Peyer's patch (tissue), 4 donors: ENCODE measurements around the gene PDLIM1.

Source experiments
- CTCF ChIP-seq, 6 experiments: fragments of 450-650 bp in 4 of 6; fragments of 200-600 bp in 2 of 6; sonication (generic) in 1 of 6; IDR thresholded peaks; one replicate each; pipeline ENCODE4 v1.5.1; 2017 to 2019; ENCODE audit warnings: antibody characterized with exemption in 6 of 6, mild to moderate bottlenecking in 3 of 6, moderate library complexity in 1 of 6
- POLR2A ChIP-seq, 2 donors: fragments of 450-650 bp; IDR thresholded peaks; one replicate each; pipeline ENCODE4 v1.5.1; 2017; ENCODE audit warnings: antibody characterized with exemption in 2 of 2, mild to moderate bottlenecking in 2 of 2, moderate library complexity in 2 of 2

GRCh38 chr10:95260909-95261552, 29.8 kb downstream of the PDLIM1 start:
- TF ChIP-seq CTCF (IDR thresholded peaks at IDR 0.05) = no peak
- TF ChIP-seq POLR2A (IDR thresholded peaks at IDR 0.05) = no peak
